Stomach smooth muscle (tissue), 2 donors: ENCODE measurements around the gene SLC38A11.
"Not testable (repeated sequence)": the region's sequence is repeated elsewhere in the genome, so short reads cannot be mapped to it uniquely, and the experiment has no call there.

Experiments used
- H3K27ac ChIP-seq: one replicate; pipeline ENCODE4 v1.7.0; 2013; ENCODE audit warnings: mild to moderate bottlenecking, low read length, inconsistent platforms
- H3K27me3 ChIP-seq, 2 donors: one replicate each; pipeline ENCODE4 v1.7.0; 2013; ENCODE audit warnings: low read length in 2 of 2; ENCODE audit not compliant: insufficient read depth in 2 of 2, control insufficient read depth in 1 of 2
- H3K36me3 ChIP-seq, 2 donors: one replicate each; pipeline ENCODE4 v1.7.0; 2013; ENCODE audit warnings: low read length in 2 of 2; ENCODE audit not compliant: control insufficient read depth in 2 of 2, insufficient read depth in 2 of 2
- H3K4me1 ChIP-seq: one replicate; pipeline ENCODE4 v1.7.0; 2013; ENCODE audit warnings: low read length; ENCODE audit not compliant: control insufficient read depth, insufficient read depth
- H3K4me3 ChIP-seq, 2 donors: one replicate each; pipeline ENCODE4 v1.7.0; 2013; ENCODE audit warnings: low read length in 2 of 2
- H3K9ac ChIP-seq, 2 donors: one replicate each; pipeline ENCODE4 v1.7.0; 2013; ENCODE audit warnings: low read length in 2 of 2, mild to moderate bottlenecking in 1 of 2
- H3K9me3 ChIP-seq, 2 donors: one replicate each; pipeline ENCODE4 v1.7.0; 2013; ENCODE audit warnings: low read length in 2 of 2; ENCODE audit not compliant: control insufficient read depth in 2 of 2
- donor health status: healthy.
- donor health status: Pancreatic carcinoma.

SLC38A11 gene

GRCh38 chr2:164859906-164860693 lies 95.2 kb downstream of the SLC38A11 start:
- H3K4me3 ChIP-seq, H3K36me3 ChIP-seq, H3K4me1 ChIP-seq, H3K27me3 ChIP-seq, H3K27ac ChIP-seq, H3K9ac ChIP-seq, H3K9me3 ChIP-seq: not testable (repeated sequence)

GRCh38 chr2:164859251-164859818 lies 96.0 kb downstream of the SLC38A11 start:
- Histone ChIP-seq H3K9ac (no peak overlapping the region), H3K4me1 (no peaks in the 10 kb centered on the region), H3K9me3 (no peaks in the 10 kb centered on the region), H3K27me3 (no peaks in the 10 kb centered on the region), H3K36me3 (no peaks in the 10 kb centered on the region), H3K27ac (no peak overlapping the region), H3K4me3 (no peak overlapping the region)

DNA sequence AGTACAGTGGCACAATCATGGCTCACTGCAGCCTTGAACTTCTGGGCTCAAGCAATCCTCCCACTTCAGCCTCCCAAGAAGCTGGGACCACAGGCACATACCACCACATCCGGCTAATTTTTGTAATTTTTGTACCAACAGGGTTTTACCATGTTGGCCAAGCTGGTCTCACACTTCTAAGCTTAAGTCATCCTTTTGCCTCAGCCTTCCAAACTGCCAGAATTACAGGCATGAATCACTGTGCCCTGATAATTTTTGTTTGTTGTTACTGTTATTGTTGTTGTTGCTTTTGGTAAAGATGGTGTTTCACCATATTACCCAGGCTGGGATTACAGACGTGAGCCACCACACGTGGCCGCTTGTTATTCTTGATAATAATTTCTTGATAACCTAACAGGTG lies 103.2 kb downstream of the SLC38A11 start:
- no peaks in the 10 kb centered on the region for H3K4me1 ChIP-seq
- no peaks in the 10 kb centered on the region for H3K9me3 ChIP-seq
- no peaks in the 10 kb centered on the region for H3K27me3 ChIP-seq
- no peak overlapping the region for H3K9ac ChIP-seq
- no peak overlapping the region for H3K4me3 ChIP-seq
- H3K27ac ChIP-seq = no peak overlapping the region
- H3K36me3 ChIP-seq = no peaks in the 10 kb centered on the region

DNA sequence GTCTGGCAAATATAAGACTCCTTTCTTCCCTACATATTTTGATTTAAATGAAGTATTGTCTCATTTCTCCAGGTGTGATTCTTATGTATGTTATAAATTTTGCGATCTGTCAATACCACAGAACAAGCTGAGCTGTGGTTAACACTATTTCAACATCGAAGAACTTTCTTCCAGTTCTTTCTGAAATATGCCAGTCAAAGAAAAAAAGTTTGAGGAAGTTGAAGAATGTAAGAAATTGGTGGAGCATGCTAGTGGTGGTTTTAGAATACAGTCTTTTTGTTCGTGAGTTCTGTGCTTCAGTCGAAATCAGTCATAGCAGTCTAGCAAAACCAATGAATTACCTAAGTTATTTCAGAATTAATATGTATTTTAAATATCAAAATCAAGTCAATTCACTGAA lies 105.1 kb downstream of the SLC38A11 start:
- H3K36me3 ChIP-seq = no peaks in the 10 kb centered on the region
- H3K9ac ChIP-seq = no peak overlapping the region
- H3K27me3 ChIP-seq = no peaks in the 10 kb centered on the region
- H3K27ac ChIP-seq = no peak overlapping the region
- H3K9me3 ChIP-seq = no peaks in the 10 kb centered on the region
- H3K4me1 ChIP-seq = no peaks in the 10 kb centered on the region
- H3K4me3 ChIP-seq = no peak overlapping the region

DNA sequence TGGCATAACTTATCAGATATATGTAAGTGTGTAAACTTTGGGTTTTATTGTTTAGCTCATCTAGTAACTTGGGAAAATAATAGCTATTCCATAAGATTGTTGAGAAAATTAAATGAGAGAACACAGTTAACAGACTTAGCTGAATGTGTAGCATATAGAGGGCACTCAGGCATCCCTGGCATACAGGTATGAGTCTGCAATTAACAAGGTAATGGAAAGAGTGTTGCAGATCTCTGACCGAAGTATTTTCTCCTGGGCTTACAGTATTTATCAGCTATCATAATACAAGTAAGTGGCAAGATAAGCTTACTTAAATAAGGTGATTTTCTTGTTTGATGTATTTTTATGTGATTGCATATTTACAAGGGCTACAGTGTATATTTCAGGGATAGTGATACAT lies 105.8 kb downstream of the SLC38A11 start:
- Histone ChIP-seq H3K4me1 (no peaks in the 10 kb centered on the region), H3K9me3 (no peaks in the 10 kb centered on the region), H3K27ac (no peak overlapping the region), H3K4me3 (no peak overlapping the region), H3K36me3 (no peaks in the 10 kb centered on the region), H3K27me3 (no peaks in the 10 kb centered on the region), H3K9ac (no peak overlapping the region)

GRCh38 chr2:164847981-164848741 lies 107.2 kb downstream of the SLC38A11 start:
- Histone ChIP-seq H3K4me1 (no peaks in the 10 kb centered on the region), H3K36me3 (no peaks in the 10 kb centered on the region), H3K9me3 (no peaks in the 10 kb centered on the region), H3K27me3 (no peaks in the 10 kb centered on the region), H3K4me3 (no peak overlapping the region), H3K27ac (no peak overlapping the region), H3K9ac (no peak overlapping the region)

DNA sequence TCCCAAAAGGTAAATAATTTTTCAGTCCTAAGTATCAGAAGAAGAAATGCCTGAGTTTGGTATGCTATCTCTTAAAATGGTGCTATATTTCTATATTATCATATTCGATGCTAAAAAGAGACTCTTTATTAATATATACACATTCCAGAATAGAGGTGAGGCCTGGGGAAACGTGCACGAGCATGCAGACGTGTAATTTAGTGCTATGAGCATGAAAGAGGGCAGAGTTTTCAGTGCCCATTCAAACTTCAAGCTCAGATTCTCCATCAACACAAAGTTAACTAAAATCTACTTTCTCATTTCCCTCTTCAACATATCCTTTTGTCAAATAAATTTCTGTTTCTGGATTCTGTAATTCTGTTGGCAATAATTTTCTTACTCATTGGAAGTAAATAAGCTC lies 108.0 kb downstream of the SLC38A11 start:
- Histone ChIP-seq H3K27ac (no peak overlapping the region), H3K4me1 (no peaks in the 10 kb centered on the region), H3K4me3 (no peak overlapping the region), H3K9ac (no peak overlapping the region), H3K36me3 (no peaks in the 10 kb centered on the region), H3K9me3 (no peaks in the 10 kb centered on the region), H3K27me3 (no peaks in the 10 kb centered on the region)

DNA sequence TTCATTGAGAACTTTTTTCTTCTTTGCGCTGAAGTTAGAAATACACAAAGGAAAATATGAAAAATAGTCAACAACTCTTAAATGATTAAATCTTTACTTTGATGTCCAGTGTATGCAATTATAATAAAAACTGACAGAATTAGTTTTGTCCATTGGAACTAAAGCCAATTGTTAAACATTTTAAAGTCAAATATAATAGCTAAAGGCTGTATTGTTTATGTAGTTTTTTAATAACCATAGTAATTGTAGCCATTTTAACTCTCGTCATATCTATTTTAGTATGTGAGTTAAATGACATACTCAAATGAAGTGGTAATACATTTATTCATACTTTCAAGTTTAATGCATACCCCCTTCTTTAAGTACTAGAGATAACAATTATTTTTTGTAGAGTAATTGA lies 109.0 kb downstream of the SLC38A11 start:
- H3K27ac ChIP-seq = no peak overlapping the region

More for the DNA sequence above, 109.0 kb downstream of the SLC38A11 start:
- no peaks in the 10 kb centered on the region for H3K27me3 ChIP-seq
- no peaks in the 10 kb centered on the region for H3K9me3 ChIP-seq
- no peak overlapping the region for H3K4me3 ChIP-seq
- no peaks in the 10 kb centered on the region for H3K4me1 ChIP-seq
- H3K9ac ChIP-seq = no peak overlapping the region
- H3K36me3 ChIP-seq = no peaks in the 10 kb centered on the region
